HepG2 (cell line): ENCODE measurements around the gene ACOXL. TPM values are rescaled to one million over a fixed set of nuclear protein-coding genes. Genes with fewer than 3 reads are reported as not detected.

Experiments
- ATAC-seq: fragments of 200-7000 bp; cut with Tn5 transposase; 3 replicates; pipeline ENCODE4 v1.9.1; 2020; ENCODE audit warnings: mild to moderate bottlenecking, moderate library complexity
- BruUV-seq: library from RNA; stranded (reverse); fragments of 400-500 nt; replicated peaks from 2 replicates; lab custom pipeline; 2021; lab: Mats Ljungman, UMichigan
- CTCF ChIA-PET: fragments of 300-600 bp; formaldehyde crosslinking; extraction: SDS; loops from one replicate; lab custom pipeline; 2021; ENCODE audit warnings: low total read pairs, inconsistent platforms, low intra/inter-chr PET ratio; lab: Yijun Ruan, JAX
- POLR2A ChIA-PET: fragments of 350-600 bp; sonication (Branson Sonifier 250); formaldehyde crosslinking; loops from one replicate; lab custom pipeline; 2020; ENCODE audit warnings: antibody characterized with exemption, inconsistent platforms; lab: Yijun Ruan, JAX
- DNase-seq: peaks from one replicate; pipeline ENCODE4 v3.0.0-alpha.2; 2015; ENCODE audit warnings: low spot score
- FAIRE-seq: peaks from 3 replicates; lab custom pipeline; 2011; peaks lifted over from hg19 to GRCh38; lab: Jason Lieb, UNC
- H2AFZ ChIP-seq: one replicate; pipeline ENCODE4 v1.6.1; 2011; ENCODE audit warnings: low read length, inconsistent platforms
- H3K27ac ChIP-seq: fragments of 300-600 bp; 3 replicates; pipeline ENCODE4 v1.8.0; 2011; ENCODE audit warnings: mixed run types, mild to moderate bottlenecking, mixed read lengths, low read length, inconsistent platforms; ENCODE audit not compliant: insufficient read depth; ENCODE audit errors: extremely low read length
- H3K27me3 ChIP-seq, 2 experiments: fragments of 200-600 bp in 1 of 2; 2 replicates in 1 of 2; 3 replicates in 1 of 2; pipeline versions ENCODE4 v1.6.0 to v1.8.0; 2011; ENCODE audit warnings: low read length in 2 of 2, mild to moderate bottlenecking in 2 of 2, moderate library complexity in 2 of 2, inconsistent platforms in 1 of 2; ENCODE audit not compliant: insufficient read depth in 2 of 2, control insufficient read depth in 1 of 2
- H3K36me3 ChIP-seq, 2 experiments: fragments of 200-600 bp in 1 of 2; replicated peaks in 1 of 2; 2 replicates in 1 of 2; 3 replicates in 1 of 2; pipeline versions ENCODE4 v1.5.1 to v1.8.0; 2011; ENCODE audit warnings: low read length in 2 of 2, inconsistent platforms in 1 of 2; ENCODE audit not compliant: insufficient read depth in 2 of 2, control insufficient read depth in 1 of 2
- H3K4me1 ChIP-seq: 2 replicates; pipeline ENCODE4 v1.5.1; 2012; ENCODE audit warnings: low read length, inconsistent platforms; ENCODE audit not compliant: insufficient read depth
- H3K4me2 ChIP-seq: 2 replicates; pipeline ENCODE4 v1.6.0; 2011; ENCODE audit warnings: low read depth, low read length, inconsistent platforms
- H3K4me3 ChIP-seq, 3 experiments: fragments of 200-600 bp in 1 of 3; sonication (generic), shearing (Covaris generic) in 1 of 3; replicated peaks in 1 of 3; 2 replicates each; pipeline ENCODE4 v1.5.1; 2011 to 2016; ENCODE audit warnings: low read length in 3 of 3, inconsistent platforms in 2 of 3, low read depth in 2 of 3, mild to moderate bottlenecking in 2 of 3, control low read depth in 1 of 3, mixed read lengths in 1 of 3; ENCODE audit not compliant: insufficient read depth in 1 of 3
- H3K79me2 ChIP-seq: one replicate; pipeline ENCODE4 v1.6.1; 2011; ENCODE audit warnings: low read length, inconsistent platforms; ENCODE audit not compliant: insufficient read depth
- H3K9ac ChIP-seq: 2 replicates; pipeline ENCODE4 v1.6.0; 2011; ENCODE audit warnings: mild to moderate bottlenecking, low read depth, low read length, inconsistent platforms; ENCODE audit not compliant: insufficient read depth
- H3K9me3 ChIP-seq: 2 replicates; pipeline ENCODE4 v1.5.1; 2012; ENCODE audit warnings: mild to moderate bottlenecking, low read length
- H4K20me1 ChIP-seq: 2 replicates; pipeline ENCODE4 v1.6.0; 2011; ENCODE audit warnings: inconsistent platforms, mild to moderate bottlenecking, low read length, moderate library complexity; ENCODE audit not compliant: insufficient read depth
- BATF2 ChIP-seq: sonication (generic); formaldehyde crosslinking; IDR thresholded peaks from 2 replicates; pipeline ENCODE4 v1.8.0; 2022; ENCODE audit warnings: mild to moderate bottlenecking, missing genetic modification reagents, moderate library complexity
- HMG20B ChIP-seq: conservative IDR thresholded peaks from 2 replicates; pipeline ENCODE4 v1.6.1; 2016; ENCODE audit warnings: missing genetic modification reagents, missing compliant biosample characterization
- ISX ChIP-seq: sonication (generic); formaldehyde crosslinking; conservative IDR thresholded peaks from 2 replicates; pipeline ENCODE4 v1.5.0; 2020; ENCODE audit warnings: missing genetic modification reagents
- KLF15 ChIP-seq: sonication (generic); formaldehyde crosslinking; IDR thresholded peaks from 2 replicates; pipeline ENCODE4 v1.8.1; 2023; ENCODE audit warnings: borderline replicate concordance, mild to moderate bottlenecking, inconsistent platforms, missing genetic modification reagents, mixed read lengths
- KLF6 ChIP-seq: IDR thresholded peaks from 2 replicates; pipeline ENCODE4 v1.8.0; 2016; ENCODE audit warnings: missing biosample characterization, missing genetic modification reagents
- MTA1 ChIP-seq: sonication (generic); formaldehyde crosslinking; IDR thresholded peaks from 2 replicates; pipeline ENCODE4 v1.4.0; 2020; ENCODE audit warnings: missing genetic modification reagents, mild to moderate bottlenecking, borderline replicate concordance
- SRSF9 ChIP-seq: fragments of 200-400 bp; formaldehyde crosslinking; IDR thresholded peaks from 2 replicates; pipeline ENCODE4 v1.6.1; 2018; ENCODE audit warnings: borderline replicate concordance, mild to moderate bottlenecking, low read depth, low read length; ENCODE audit not compliant: insufficient read depth, poor library complexity, severe bottlenecking
- TBX3 ChIP-seq: fragments of 450-650 bp; IDR thresholded peaks from 2 replicates; pipeline ENCODE4 v1.6.1; 2017; ENCODE audit warnings: antibody characterized with exemption, mild to moderate bottlenecking, inconsistent platforms, borderline replicate concordance
- ZFP1 ChIP-seq: IDR thresholded peaks from 2 replicates; pipeline ENCODE4 v1.6.1; 2016
- ZFP90 ChIP-seq: sonication (generic); formaldehyde crosslinking; IDR thresholded peaks from 2 replicates; pipeline ENCODE4 v1.8.0; 2022; ENCODE audit warnings: missing genetic modification reagents, mild to moderate bottlenecking, inconsistent platforms, borderline replicate concordance
- ZKSCAN5 ChIP-seq: sonication (generic); formaldehyde crosslinking; IDR thresholded peaks from 2 replicates; pipeline ENCODE4 v1.5.1; 2020; ENCODE audit warnings: mild to moderate bottlenecking, missing genetic modification reagents
- ZMYM4 ChIP-seq: sonication (generic); formaldehyde crosslinking; IDR thresholded peaks from 2 replicates; pipeline ENCODE4 v1.8.1; 2023; ENCODE audit warnings: mild to moderate bottlenecking, missing genetic modification reagents
- ZNF207 ChIP-seq: fragments of 450-650 bp; IDR thresholded peaks from 2 replicates; pipeline ENCODE4 v1.6.1; 2016; ENCODE audit warnings: antibody characterized with exemption, borderline replicate concordance
- ZNF225 ChIP-seq: sonication (generic); formaldehyde crosslinking; IDR thresholded peaks from 2 replicates; pipeline ENCODE4 v1.4.0; 2020; ENCODE audit warnings: mild to moderate bottlenecking, missing genetic modification reagents
- ZNF354B ChIP-seq: sonication (generic); formaldehyde crosslinking; IDR thresholded peaks from 2 replicates; pipeline ENCODE4 v1.8.0; 2022; ENCODE audit warnings: mild to moderate bottlenecking, missing genetic modification reagents
- ZNF468 ChIP-seq: sonication (generic); formaldehyde crosslinking; IDR thresholded peaks from 2 replicates; pipeline ENCODE4 v1.8.0; 2022; ENCODE audit warnings: mild to moderate bottlenecking, moderate library complexity, missing genetic modification reagents
- ZNF549 ChIP-seq: sonication (generic); formaldehyde crosslinking; IDR thresholded peaks from 2 replicates; pipeline ENCODE4 v1.5.0; 2020; ENCODE audit warnings: missing genetic modification reagents
- ZNF556 ChIP-seq: sonication (generic); formaldehyde crosslinking; IDR thresholded peaks from 2 replicates; pipeline ENCODE4 v1.4.0; 2020; ENCODE audit warnings: mild to moderate bottlenecking, missing genetic modification reagents, borderline replicate concordance
- WGBS: methylation state at CpG from one replicate; pipeline ENCODE4 v1.1.6; 2017; ENCODE audit warnings: low lambda C conversion rate; 5-methylcytosine and 5-hydroxymethylcytosine counted together
- in situ Hi-C: cut with HindIII; loops from 2 replicates; pipeline ENCODE4 v1.10.0; 2017; ENCODE audit warnings: low pct_unique_long_range_greater_than_20kb; ENCODE audit not compliant: extremely low pct_ligation_motif_present
- intact Hi-C: fragments of 100-400 bp; cut with micrococcal nuclease; formaldehyde crosslinking; loops from one replicate; pipeline ENCODE4 v1.10.0; 2022; ENCODE audit not compliant: unreplicated experiment
- polyA plus RNA-seq, 8 experiments: library from polyadenylated mRNA; depleted of rRNA in 3 of 8; stranded (reverse) in 7 of 8; unstranded in 1 of 8; fragments of >200 nt; fragmentation: Illumina TruSeq in 4 of 8; extraction: Trizol in 4 of 8; gene quantifications; 2 replicates each; pipeline versions ENCODE4 v1.2.1 to v1.2.3, GENCODE V29; 2011 to 2016; ENCODE audit warnings: low read depth in 4 of 8, missing spikeins in 1 of 8, mixed read lengths in 1 of 8; ENCODE audit not compliant: insufficient read depth in 1 of 8
- total RNA-seq, 5 experiments: library from RNA; depleted of rRNA; stranded (reverse); fragments of >200 nt; fragmentation: Illumina TruSeq; extraction: Trizol; gene quantifications; 2 replicates each; pipeline ENCODE4 v1.2.3, GENCODE V29; 2016; ENCODE audit warnings: low read depth in 1 of 5

Gene ACOXL
- total and polyA plus RNA-seq, 2 of the 13 experiments (the other 11 are each of a cell fraction or from before 2014, with no cell fraction given), result not detected

- Histone ChIP-seq H4K20me1 (no peaks in the 10 kb centered on the region), H3K36me3 (no peaks in the 10 kb centered on the region), H3K27ac (no peak overlapping the region), H3K4me2 (no peak overlapping the region), H3K4me1 (no peaks in the 10 kb centered on the region), H3K4me3 (no peak overlapping the region), H3K27me3 (peaks cover 0 to 20% of the 10 kb centered on the region in 2 experiments; a peak in 2 of 5 replicates), H2AFZ (no peak overlapping the region), H3K9ac (no peak overlapping the region), H3K9me3 (no peaks in the 10 kb centered on the region), H3K79me2 (no peaks in the 10 kb centered on the region)
- 0% methylated on average over 5 of the region's 5 CpGs for WGBS
- intact Hi-C loops, result no loop called here
- DNase-seq (no peak), FAIRE-seq (no peak), ATAC-seq (no peak)
- in situ Hi-C loops, result no loop called here
- no TSS peak for BruUV-seq
- TF ChIP-seq BATF2 (CRISPR knock-in tag), result no peak
- TF ChIP-seq ZMYM4 (CRISPR knock-in tag), result no peak
- no peak for TF ChIP-seq ZNF549 (CRISPR knock-in tag)
- no peak for TF ChIP-seq KLF6 (CRISPR knock-in tag)
- no peak for TF ChIP-seq TBX3
- TF ChIP-seq ZNF468 (CRISPR knock-in tag), result no peak
- TF ChIP-seq MTA1 (CRISPR knock-in tag), result no peak
- no peak for TF ChIP-seq KLF15 (CRISPR knock-in tag)
- no peak for TF ChIP-seq ISX (CRISPR knock-in tag)
- TF ChIP-seq ZNF354B (CRISPR knock-in tag), result no peak
- TF ChIP-seq HMG20B (CRISPR knock-in tag), result no peak
- no peak for TF ChIP-seq ZFP1 (CRISPR knock-in tag)
- no peak for TF ChIP-seq ZFP90 (CRISPR knock-in tag)
- TF ChIP-seq ZKSCAN5, result no peak
- no peak for TF ChIP-seq ZNF225
- TF ChIP-seq ZNF556, result no peak
- TF ChIP-seq SRSF9, result no peak
- TF ChIP-seq ZNF207, result no peak
- POLR2A ChIA-PET, result no interaction called here
- CTCF ChIA-PET, result no interaction called here
Observed at GRCh38 chr2:110991911-110992310, 259.5 kb downstream of the ACOXL start.
